HepG2 (cell line): ENCODE measurements around the gene KCNAB2. TPM values are rescaled to one million over a fixed set of nuclear protein-coding genes. Genes with fewer than 3 reads are reported as not detected.

Experiments
- ATAC-seq: fragments of 200-7000 bp; cut with Tn5 transposase; 3 replicates; pipeline ENCODE4 v1.9.1; 2020; ENCODE audit warnings: mild to moderate bottlenecking, moderate library complexity
- BruUV-seq: library from RNA; stranded (reverse); fragments of 400-500 nt; replicated peaks from 2 replicates; lab custom pipeline; 2021; lab: Mats Ljungman, UMichigan
- CTCF ChIA-PET: fragments of 300-600 bp; formaldehyde crosslinking; extraction: SDS; loops from one replicate; lab custom pipeline; 2021; ENCODE audit warnings: low total read pairs, inconsistent platforms, low intra/inter-chr PET ratio; lab: Yijun Ruan, JAX
- POLR2A ChIA-PET: fragments of 350-600 bp; sonication (Branson Sonifier 250); formaldehyde crosslinking; loops from one replicate; lab custom pipeline; 2020; ENCODE audit warnings: antibody characterized with exemption, inconsistent platforms; lab: Yijun Ruan, JAX
- DNase-seq: peaks from one replicate; pipeline ENCODE4 v3.0.0-alpha.2; 2015; ENCODE audit warnings: low spot score
- FAIRE-seq: peaks from 3 replicates; lab custom pipeline; 2011; peaks lifted over from hg19 to GRCh38; lab: Jason Lieb, UNC
- H2AFZ ChIP-seq: one replicate; pipeline ENCODE4 v1.6.1; 2011; ENCODE audit warnings: low read length, inconsistent platforms
- H3K27ac ChIP-seq: fragments of 300-600 bp; 3 replicates; pipeline ENCODE4 v1.8.0; 2011; ENCODE audit warnings: mixed run types, mild to moderate bottlenecking, mixed read lengths, low read length, inconsistent platforms; ENCODE audit not compliant: insufficient read depth; ENCODE audit errors: extremely low read length
- H3K27me3 ChIP-seq, 2 experiments: fragments of 200-600 bp in 1 of 2; 2 replicates in 1 of 2; 3 replicates in 1 of 2; pipeline versions ENCODE4 v1.6.0 to v1.8.0; 2011; ENCODE audit warnings: low read length in 2 of 2, mild to moderate bottlenecking in 2 of 2, moderate library complexity in 2 of 2, inconsistent platforms in 1 of 2; ENCODE audit not compliant: insufficient read depth in 2 of 2, control insufficient read depth in 1 of 2
- H3K36me3 ChIP-seq, 2 experiments: fragments of 200-600 bp in 1 of 2; replicated peaks in 1 of 2; 2 replicates in 1 of 2; 3 replicates in 1 of 2; pipeline versions ENCODE4 v1.5.1 to v1.8.0; 2011; ENCODE audit warnings: low read length in 2 of 2, inconsistent platforms in 1 of 2; ENCODE audit not compliant: insufficient read depth in 2 of 2, control insufficient read depth in 1 of 2
- H3K4me1 ChIP-seq: 2 replicates; pipeline ENCODE4 v1.5.1; 2012; ENCODE audit warnings: low read length, inconsistent platforms; ENCODE audit not compliant: insufficient read depth
- H3K4me2 ChIP-seq: 2 replicates; pipeline ENCODE4 v1.6.0; 2011; ENCODE audit warnings: low read depth, low read length, inconsistent platforms
- H3K4me3 ChIP-seq, 3 experiments: fragments of 200-600 bp in 1 of 3; sonication (generic), shearing (Covaris generic) in 1 of 3; replicated peaks in 1 of 3; 2 replicates each; pipeline ENCODE4 v1.5.1; 2011 to 2016; ENCODE audit warnings: low read length in 3 of 3, inconsistent platforms in 2 of 3, low read depth in 2 of 3, mild to moderate bottlenecking in 2 of 3, control low read depth in 1 of 3, mixed read lengths in 1 of 3; ENCODE audit not compliant: insufficient read depth in 1 of 3
- H3K79me2 ChIP-seq: one replicate; pipeline ENCODE4 v1.6.1; 2011; ENCODE audit warnings: low read length, inconsistent platforms; ENCODE audit not compliant: insufficient read depth
- H3K9ac ChIP-seq: 2 replicates; pipeline ENCODE4 v1.6.0; 2011; ENCODE audit warnings: mild to moderate bottlenecking, low read depth, low read length, inconsistent platforms; ENCODE audit not compliant: insufficient read depth
- H3K9me3 ChIP-seq: 2 replicates; pipeline ENCODE4 v1.5.1; 2012; ENCODE audit warnings: mild to moderate bottlenecking, low read length
- H4K20me1 ChIP-seq: 2 replicates; pipeline ENCODE4 v1.6.0; 2011; ENCODE audit warnings: inconsistent platforms, mild to moderate bottlenecking, low read length, moderate library complexity; ENCODE audit not compliant: insufficient read depth
- AKAP8 ChIP-seq: sonication (generic); formaldehyde crosslinking; IDR thresholded peaks from 2 replicates; pipeline ENCODE4 v1.5.1; 2020; ENCODE audit warnings: mild to moderate bottlenecking, missing genetic modification reagents
- BRCA1 ChIP-seq: sonication (generic); formaldehyde crosslinking; IDR thresholded peaks from 2 replicates; pipeline ENCODE4 v1.4.0; 2020; ENCODE audit warnings: missing genetic modification reagents
- BRF2 ChIP-seq: sonication (generic); formaldehyde crosslinking; IDR thresholded peaks from 2 replicates; pipeline ENCODE4 v1.8.1; 2022; ENCODE audit warnings: mild to moderate bottlenecking, missing genetic modification reagents
- ERF ChIP-seq: IDR thresholded peaks from 2 replicates; pipeline ENCODE4 v1.6.1; 2018; ENCODE audit warnings: missing biosample characterization, missing genetic modification reagents
- FLYWCH1 ChIP-seq: sonication (generic); formaldehyde crosslinking; IDR thresholded peaks from 2 replicates; pipeline ENCODE4 v1.8.1; 2023; ENCODE audit warnings: mild to moderate bottlenecking, missing genetic modification reagents
- GTF3A ChIP-seq: sonication (generic); formaldehyde crosslinking; conservative IDR thresholded peaks from 2 replicates; pipeline ENCODE4 v1.4.0; 2020; ENCODE audit warnings: mild to moderate bottlenecking, missing genetic modification reagents
- NR2F2 ChIP-seq: IDR thresholded peaks from 2 replicates; pipeline ENCODE4 v1.6.1; 2012; ENCODE audit warnings: low read depth, inconsistent platforms, borderline replicate concordance
- REST ChIP-seq, 2 experiments: IDR thresholded peaks; 2 replicates each; pipeline ENCODE4 v1.6.1; 2011 to 2012; ENCODE audit warnings: low read length in 2 of 2, borderline replicate concordance in 1 of 2, low read depth in 1 of 2, mild to moderate bottlenecking in 1 of 2, moderate library complexity in 1 of 2
- SNAI1 ChIP-seq: sonication (generic); formaldehyde crosslinking; IDR thresholded peaks from 2 replicates; pipeline ENCODE4 v1.5.0; 2020; ENCODE audit warnings: mild to moderate bottlenecking, missing genetic modification reagents, borderline replicate concordance
- SOX5 ChIP-seq: IDR thresholded peaks from 2 replicates; pipeline ENCODE4 v1.6.1; 2016; ENCODE audit warnings: borderline replicate concordance
- ZBTB20 ChIP-seq: sonication (generic); formaldehyde crosslinking; IDR thresholded peaks from 2 replicates; pipeline ENCODE4 v1.8.1; 2023; ENCODE audit warnings: missing genetic modification reagents, low read depth, mild to moderate bottlenecking, borderline replicate concordance
- ZFY ChIP-seq: sonication (generic); formaldehyde crosslinking; IDR thresholded peaks from 2 replicates; pipeline ENCODE4 v1.4.0; 2020; ENCODE audit warnings: missing genetic modification reagents
- ZHX1 ChIP-seq: sonication (generic); formaldehyde crosslinking; IDR thresholded peaks from 2 replicates; pipeline ENCODE4 v1.8.1; 2022; ENCODE audit warnings: low read depth, mild to moderate bottlenecking, missing genetic modification reagents
- ZNF3 ChIP-seq: IDR thresholded peaks from 2 replicates; pipeline ENCODE4 v1.7.0; 2017; ENCODE audit warnings: inconsistent platforms
- ZNF713 ChIP-seq: sonication (generic); formaldehyde crosslinking; IDR thresholded peaks from 2 replicates; pipeline ENCODE4 v1.4.0; 2020; ENCODE audit warnings: mild to moderate bottlenecking, missing genetic modification reagents
- WGBS: methylation state at CpG from one replicate; pipeline ENCODE4 v1.1.6; 2017; ENCODE audit warnings: low lambda C conversion rate; 5-methylcytosine and 5-hydroxymethylcytosine counted together
- in situ Hi-C: cut with HindIII; loops from 2 replicates; pipeline ENCODE4 v1.10.0; 2017; ENCODE audit warnings: low pct_unique_long_range_greater_than_20kb; ENCODE audit not compliant: extremely low pct_ligation_motif_present
- intact Hi-C: fragments of 100-400 bp; cut with micrococcal nuclease; formaldehyde crosslinking; loops from one replicate; pipeline ENCODE4 v1.10.0; 2022; ENCODE audit not compliant: unreplicated experiment
- polyA plus RNA-seq, 8 experiments: library from polyadenylated mRNA; depleted of rRNA in 3 of 8; stranded (reverse) in 7 of 8; unstranded in 1 of 8; fragments of >200 nt; fragmentation: Illumina TruSeq in 4 of 8; extraction: Trizol in 4 of 8; gene quantifications; 2 replicates each; pipeline versions ENCODE4 v1.2.1 to v1.2.3, GENCODE V29; 2011 to 2016; ENCODE audit warnings: low read depth in 4 of 8, missing spikeins in 1 of 8, mixed read lengths in 1 of 8; ENCODE audit not compliant: insufficient read depth in 1 of 8
- total RNA-seq, 5 experiments: library from RNA; depleted of rRNA; stranded (reverse); fragments of >200 nt; fragmentation: Illumina TruSeq; extraction: Trizol; gene quantifications; 2 replicates each; pipeline ENCODE4 v1.2.3, GENCODE V29; 2016; ENCODE audit warnings: low read depth in 1 of 5

KCNAB2 gene
- total and polyA plus RNA-seq, 2 of the 13 experiments (the other 11 are each of a cell fraction or from before 2014, with no cell fraction given): 6.2 to 8.8 TPM

GRCh38 chr1:6049419-6049818 lies 3.7 kb downstream of the KCNAB2 start:
- Histone ChIP-seq H2AFZ (no peak overlapping the region), H3K9me3 (no peaks in the 10 kb centered on the region)
- POLR2A ChIA-PET: no interaction called here

More at GRCh38 chr1:6049419-6049818, 3.7 kb downstream of the KCNAB2 start:
- in situ Hi-C loops (no loop called here), intact Hi-C loops (no loop called here)
- no peak overlapping the region for H3K4me2 ChIP-seq
- H3K79me2 ChIP-seq: no peaks in the 10 kb centered on the region
- no peaks in the 10 kb centered on the region for H3K27me3 ChIP-seq
- BruUV-seq: no TSS peak
- FAIRE-seq (no peak), ATAC-seq (no peak), DNase-seq (no peak)
- no peaks in the 10 kb centered on the region for H3K36me3 ChIP-seq
- H3K4me1 ChIP-seq: peaks cover 25% of the 10 kb centered on the region
- H3K4me3 ChIP-seq: no peak overlapping the region
- no peak for TF ChIP-seq ZHX1 (CRISPR knock-in tag)
- no peak for TF ChIP-seq ERF (CRISPR knock-in tag)
- TF ChIP-seq BRF2 (CRISPR knock-in tag): no peak
- TF ChIP-seq FLYWCH1 (CRISPR knock-in tag): no peak
- no peak for TF ChIP-seq ZBTB20 (CRISPR knock-in tag)
- no peak for TF ChIP-seq GTF3A (CRISPR knock-in tag)
- TF ChIP-seq SNAI1: no peak
- no peak for TF ChIP-seq ZNF3 (CRISPR knock-in tag)
- no peak for TF ChIP-seq SOX5 (CRISPR knock-in tag)
- TF ChIP-seq NR2F2: no peak
- TF ChIP-seq ZNF713: no peak
- no peak for TF ChIP-seq AKAP8
- no peak for TF ChIP-seq BRCA1 (CRISPR knock-in tag)
- no peak for TF ChIP-seq ZFY (CRISPR knock-in tag)
- no peak for TF ChIP-seq REST (IDR thresholded peaks at IDR 0.05; ENCODE audit: borderline replicate concordance in 1 of 2, low read depth in 1 of 2, low read length in 2 of 2)
- WGBS: 53% methylated on average over 4 of the region's 6 CpGs
- H3K9ac ChIP-seq: no peak overlapping the region
- CTCF ChIA-PET: no interaction called here
- H4K20me1 ChIP-seq: peaks cover 12% of the 10 kb centered on the region; the same call in 1 of the 2 replicates
- no peak overlapping the region for H3K27ac ChIP-seq
